B cell (primary cell): Measurements from ENCODE around the gene SYCP3. TPM values are rescaled to one million over a fixed set of nuclear protein-coding genes. Genes with fewer than 3 reads are reported as not detected.

Experiments
- ATAC-seq: fragments of 200-7000 bp; cut with Tn5 transposase; one replicate; pipeline ENCODE4 v1.10.0; 2021; ENCODE audit warnings: low read depth, mild to moderate bottlenecking, moderate number of reproducible peaks, moderate library complexity
- CTCF ChIA-PET: fragments of 350-600 bp; sonication (Branson Sonifier 250); formaldehyde crosslinking; loops from one replicate; lab custom pipeline; 2021; ENCODE audit warnings: antibody characterized with exemption, inconsistent platforms; lab: Charles Lee
- POLR2A ChIA-PET: fragments of 350-600 bp; sonication (Branson Sonifier 250); formaldehyde crosslinking; loops from one replicate; lab custom pipeline; 2021; ENCODE audit warnings: antibody characterized with exemption; lab: Charles Lee
- DNase-seq: peaks from one replicate; pipeline ENCODE4 v3.0.0; 2013
- H2AFZ ChIP-seq: 2 replicates; pipeline ENCODE4 v1.6.1; 2012; ENCODE audit warnings: mild to moderate bottlenecking, low read depth, low read length; ENCODE audit not compliant: insufficient read depth, poor library complexity, severe bottlenecking
- H3K27ac ChIP-seq, 2 donors: 1 replicate in 1 of 2; 2 replicates in 1 of 2; pipeline ENCODE4 v1.5.1; 2012 to 2013; ENCODE audit warnings: low read length in 2 of 2, mild to moderate bottlenecking in 2 of 2, moderate library complexity in 1 of 2
- H3K27me3 ChIP-seq, 4 experiments: fragments of 200-600 bp in 1 of 4; sonication (generic) in 1 of 4; replicated peaks in 1 of 4; 1 replicate in 2 of 4; 2 replicates in 2 of 4; pipeline versions ENCODE4 v1.6.1 to v1.7.0; 2013 to 2016; ENCODE audit warnings: low read length in 3 of 4, mild to moderate bottlenecking in 2 of 4, mixed read lengths in 1 of 4, moderate library complexity in 1 of 4; ENCODE audit not compliant: insufficient read depth in 4 of 4, control insufficient read depth in 3 of 4; ENCODE audit errors: control extremely low read depth in 1 of 4
- H3K36me3 ChIP-seq, 2 experiments: replicated peaks in 1 of 2; 1 replicate in 1 of 2; 2 replicates in 1 of 2; pipeline versions ENCODE4 v1.6.1 to v1.7.1; 2013; ENCODE audit warnings: low read length in 1 of 2; ENCODE audit not compliant: insufficient read depth in 2 of 2, control insufficient read depth in 1 of 2; ENCODE audit errors: control extremely low read depth in 1 of 2, extremely low read depth in 1 of 2
- H3K4me1 ChIP-seq, 2 donors: fragments of 200-600 bp in 1 of 2; sonication (generic) in 1 of 2; 1 replicate in 1 of 2; 2 replicates in 1 of 2; pipeline versions ENCODE4 v1.5.1 to v1.6.1; 2013 to 2017; ENCODE audit warnings: low read length in 2 of 2; ENCODE audit not compliant: control insufficient read depth in 2 of 2, insufficient read depth in 2 of 2
- H3K4me2 ChIP-seq: replicated peaks from 2 replicates; pipeline ENCODE3; 2012; ENCODE audit warnings: mild to moderate bottlenecking, low read depth, low read length; ENCODE audit not compliant: poor library complexity, severe bottlenecking
- H3K4me3 ChIP-seq, 5 experiments: fragments of 200-600 bp in 1 of 5; sonication (generic) in 1 of 5; 1 replicate in 3 of 5; 2 replicates in 2 of 5; pipeline versions ENCODE4 v1.5.1 to v1.7.0; 2011 to 2016; ENCODE audit warnings: low read length in 4 of 5, mild to moderate bottlenecking in 4 of 5, low read depth in 2 of 5, control low read depth in 1 of 5, moderate library complexity in 1 of 5; ENCODE audit not compliant: insufficient read depth in 1 of 5; ENCODE audit errors: control extremely low read depth in 1 of 5, extremely low read depth in 1 of 5
- H3K79me2 ChIP-seq: fragments of 200-600 bp; sonication (generic); one replicate; pipeline ENCODE4 v1.6.0; 2016; ENCODE audit warnings: low read length; ENCODE audit not compliant: control insufficient read depth, insufficient read depth
- H3K9ac ChIP-seq: fragments of 200-600 bp; sonication (generic); 2 replicates; pipeline ENCODE4 v1.6.1; 2017; ENCODE audit warnings: mild to moderate bottlenecking, low read length, moderate library complexity
- H3K9me3 ChIP-seq, 3 donors: one replicate each; pipeline versions ENCODE4 v1.6.1 to v1.7.1; 2013; ENCODE audit warnings: low read length in 2 of 3; ENCODE audit not compliant: control insufficient read depth in 2 of 3, insufficient read depth in 1 of 3; ENCODE audit errors: control extremely low read depth in 1 of 3
- H4K20me1 ChIP-seq: 2 replicates; pipeline ENCODE4 v1.6.0; 2012; ENCODE audit warnings: mild to moderate bottlenecking, low read length; ENCODE audit not compliant: insufficient read depth, control insufficient read depth, poor library complexity, severe bottlenecking
- H3K27ac Mint-ChIP-seq: one replicate; pipeline ENCODE4 v1.8.0; 2021; ENCODE audit warnings: mixed read lengths
- H3K27me3 Mint-ChIP-seq: one replicate; pipeline ENCODE4 v1.8.0; 2021; ENCODE audit warnings: mixed read lengths
- H3K4me1 Mint-ChIP-seq: one replicate; pipeline ENCODE4 v1.8.0; 2021; ENCODE audit warnings: mixed read lengths
- H3K4me3 Mint-ChIP-seq: one replicate; pipeline ENCODE4 v1.8.0; 2021; ENCODE audit warnings: mixed read lengths
- H3K9me3 Mint-ChIP-seq: one replicate; pipeline ENCODE4 v1.8.0; 2022; ENCODE audit warnings: mixed read lengths; ENCODE audit not compliant: insufficient read depth
- EZH2 ChIP-seq: IDR thresholded peaks from 2 replicates; pipeline ENCODE4 v1.6.1; 2012; ENCODE audit warnings: borderline replicate concordance, low read depth, mild to moderate bottlenecking, moderate library complexity, low read length; ENCODE audit not compliant: insufficient read depth, poor library complexity, severe bottlenecking
- WGBS: methylation state at CpG from one replicate; pipeline ENCODE4 v1.1.5; 2013; ENCODE audit warnings: missing lambda C conversion rate; ENCODE audit not compliant: insufficient coverage; 5-methylcytosine and 5-hydroxymethylcytosine counted together
- intact Hi-C: fragments of 100-400 bp; cut with micrococcal nuclease; formaldehyde crosslinking; loops from one replicate; pipeline ENCODE4 v1.10.0; 2022
- polyA plus RNA-seq: library from polyadenylated mRNA; depleted of rRNA; stranded (reverse); fragments of >200 nt; gene quantifications from 2 replicates; pipeline ENCODE4 v1.2.3, GENCODE V29; 2012
- total RNA-seq, 2 donors: library from RNA; stranded (reverse); fragments of 120-200 nt in 1 of 2; gene quantifications; 1 replicate in 1 of 2; 2 replicates in 1 of 2; pipeline versions ENCODE4 v1.2.3 to v1.2.4, GENCODE V29; 2013 to 2022
- TF ChIP-seq, protein P1 (sequence below): fragments of 200-600 bp; IDR thresholded peaks from one replicate; pipeline ENCODE4 v1.8.0; 2022; ENCODE audit warnings: antibody characterized with exemption, mild to moderate bottlenecking

The SYCP3 gene
- total and polyA plus RNA-seq, 2 donors (not counting 1 experiment from before 2014, with no cell fraction given): 0.04 to 0.12 TPM

DNA sequence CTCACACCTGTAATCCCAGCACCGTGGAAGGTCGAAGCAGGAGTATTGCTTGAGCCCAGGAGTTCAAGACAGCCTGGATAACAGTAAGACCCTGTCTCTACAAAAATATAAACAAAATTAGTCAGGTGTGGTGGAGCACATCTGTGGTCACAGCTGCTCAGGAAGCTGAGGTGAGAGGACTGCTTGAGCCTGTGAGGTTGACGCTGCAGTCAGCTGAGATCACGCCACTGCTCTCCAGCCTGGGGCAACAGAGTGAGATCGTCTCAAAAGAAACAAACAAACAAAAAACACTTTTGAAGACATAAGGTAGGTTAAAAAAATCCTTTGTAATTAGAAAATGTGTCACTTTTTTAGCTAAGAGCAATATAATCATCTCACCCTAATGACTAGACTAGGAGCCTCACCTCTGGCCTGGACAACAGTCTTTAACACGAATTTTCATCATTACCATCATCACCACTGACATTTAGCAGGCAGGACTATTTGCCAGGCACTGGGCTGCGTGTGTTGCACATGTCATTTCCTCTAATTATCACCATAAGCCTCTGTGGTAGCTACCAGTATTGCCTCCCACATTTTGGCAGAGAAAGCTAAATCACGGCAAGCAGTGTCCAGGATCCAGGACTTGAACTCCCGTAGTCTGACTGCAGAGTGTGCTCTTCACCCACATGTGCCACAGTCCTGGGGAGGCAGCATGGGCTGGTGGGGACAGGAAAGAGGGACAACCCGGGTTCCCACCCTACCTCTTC is 4.6 kb upstream of the SYCP3 start:
- DNase-seq: peak; percentile 95
- peaks cover 45 to 50% of the 10 kb centered on the region in 2 donors for H3K4me1 ChIP-seq
- peak overlapping the region; percentile 47 for H3K9ac ChIP-seq
- intact Hi-C loops: loop anchor here (1.0 to 10.0 kb wide), 8 partner anchors 12 to 1701 kb away; partner anchors contain the start of gene CHPT1
- Mint-ChIP-seq H3K4me1 (peaks cover 70% of the 10 kb centered on the region), H3K4me3 (peak overlapping the region; percentile 48), H3K27ac (peak overlapping the region; percentile 99), H3K9me3 (no peaks in the 10 kb centered on the region), H3K27me3 (no peaks in the 10 kb centered on the region)
- H3K4me2 ChIP-seq: peak overlapping the region; percentile 67
- CTCF ChIA-PET: interaction anchor here (0.6 to 2.0 kb wide), 23 partner anchors 8 to 329 kb away, joined by 3 to 18 read pairs (median 4); partner anchors contain the start of genes CHPT1 and GNPTAB
- H3K27ac ChIP-seq: peak overlapping the region; percentile 94 to 97
- H3K36me3 ChIP-seq: peaks cover 6 to 16% of the 10 kb centered on the region in 2 experiments
- POLR2A ChIA-PET: interaction anchor here (0.6 to 3.0 kb wide), 8 partner anchors 11 to 335 kb away, joined by 3 to 34 read pairs (median 4); partner anchors contain the start of genes CHPT1 and DRAM1
- peak; percentile 86 for ATAC-seq
- H2AFZ ChIP-seq: peak overlapping the region; percentile 44
- no peaks in the 10 kb centered on the region for H3K79me2 ChIP-seq
- WGBS: 21% methylated on average over 2 of the region's 10 CpGs
- TF ChIP-seq EZH2: no peak
- TF ChIP-seq, protein P1, sequence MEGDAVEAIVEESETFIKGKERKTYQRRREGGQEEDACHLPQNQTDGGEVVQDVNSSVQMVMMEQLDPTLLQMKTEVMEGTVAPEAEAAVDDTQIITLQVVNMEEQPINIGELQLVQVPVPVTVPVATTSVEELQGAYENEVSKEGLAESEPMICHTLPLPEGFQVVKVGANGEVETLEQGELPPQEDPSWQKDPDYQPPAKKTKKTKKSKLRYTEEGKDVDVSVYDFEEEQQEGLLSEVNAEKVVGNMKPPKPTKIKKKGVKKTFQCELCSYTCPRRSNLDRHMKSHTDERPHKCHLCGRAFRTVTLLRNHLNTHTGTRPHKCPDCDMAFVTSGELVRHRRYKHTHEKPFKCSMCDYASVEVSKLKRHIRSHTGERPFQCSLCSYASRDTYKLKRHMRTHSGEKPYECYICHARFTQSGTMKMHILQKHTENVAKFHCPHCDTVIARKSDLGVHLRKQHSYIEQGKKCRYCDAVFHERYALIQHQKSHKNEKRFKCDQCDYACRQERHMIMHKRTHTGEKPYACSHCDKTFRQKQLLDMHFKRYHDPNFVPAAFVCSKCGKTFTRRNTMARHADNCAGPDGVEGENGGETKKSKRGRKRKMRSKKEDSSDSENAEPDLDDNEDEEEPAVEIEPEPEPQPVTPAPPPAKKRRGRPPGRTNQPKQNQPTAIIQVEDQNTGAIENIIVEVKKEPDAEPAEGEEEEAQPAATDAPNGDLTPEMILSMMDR: peak; percentile 59
- no peaks in the 10 kb centered on the region for H4K20me1 ChIP-seq
- H3K4me3 ChIP-seq: peak overlapping the region in 1 of 5 experiments; percentile 42
- H3K27me3 ChIP-seq: no peaks in the 10 kb centered on the region
- H3K9me3 ChIP-seq: peaks cover 0 to 6% (median 0%) of the 10 kb centered on the region in 3 donors
